ENCODE data around the gene LMO4.

GRCh38 chr1:87367549-87367948 lies 38.9 kb downstream of the LMO4 start:
- TF ChIP-seq CTCF (IDR thresholded peaks at IDR 0.05; ENCODE audit: low read length) (no peak), EZH2 (IDR thresholded peaks at IDR 0.05; ENCODE audit: borderline replicate concordance, low read length) (no peak)
